HEK293 (cell line): ENCODE measurements around the gene CCBE1.

Source experiments
- CTCF ChIA-PET: fragments of 350-600 bp; formaldehyde crosslinking; extraction: SDS; loops from one replicate; lab custom pipeline; 2021; ENCODE audit warnings: antibody characterized with exemption; lab: Yijun Ruan, JAX
- POLR2A ChIA-PET: fragments of 300-600 bp; formaldehyde crosslinking; extraction: SDS; loops from one replicate; lab custom pipeline; 2020; ENCODE audit warnings: antibody characterized with exemption, inconsistent platforms; lab: Yijun Ruan, JAX
- H3K27ac ChIP-seq: fragments of 200-500 bp; sonication (Bioruptor generic); 2 replicates; pipeline ENCODE4 v1.5.1; 2014; ENCODE audit warnings: low read depth, low read length, control low read depth, inconsistent platforms; ENCODE audit errors: extremely low read depth
- H3K36me3 ChIP-seq, 2 experiments: fragments of 200-500 bp in 1 of 2; sonication (Bioruptor generic) in 1 of 2; 1 replicate in 1 of 2; 2 replicates in 1 of 2; pipeline ENCODE4 v1.5.1; 2014 to 2017; ENCODE audit warnings: inconsistent platforms in 2 of 2, low read length in 2 of 2; ENCODE audit not compliant: control insufficient read depth in 2 of 2, insufficient read depth in 1 of 2
- H3K4me1 ChIP-seq: fragments of 200-500 bp; sonication (Bioruptor generic); 2 replicates; pipeline ENCODE4 v1.5.1; 2014; ENCODE audit warnings: mild to moderate bottlenecking, low read length, inconsistent platforms; ENCODE audit not compliant: control insufficient read depth, insufficient read depth
- H3K4me3 ChIP-seq: 2 replicates; pipeline ENCODE4 v1.5.1; 2011; ENCODE audit warnings: low read depth, mild to moderate bottlenecking, control low read depth, low read length, moderate library complexity
- H3K9me3 ChIP-seq: fragments of 200-500 bp; sonication (Bioruptor generic); 2 replicates; pipeline ENCODE4 v1.5.1; 2014; ENCODE audit warnings: low read depth, low read length, inconsistent platforms; ENCODE audit not compliant: control insufficient read depth, insufficient read depth
- GLIS2 ChIP-seq: fragments of 450-650 bp; formaldehyde crosslinking; IDR thresholded peaks from 2 replicates; pipeline ENCODE4 v1.5.1; 2016; ENCODE audit warnings: missing biosample characterization, missing genetic modification characterization
- KLF17 ChIP-seq: fragments of 450-650 bp; formaldehyde crosslinking; IDR thresholded peaks from 2 replicates; pipeline ENCODE4 v1.5.1; 2016; ENCODE audit warnings: missing biosample characterization, missing genetic modification characterization
- OSR2 ChIP-seq: fragments of 450-650 bp; formaldehyde crosslinking; IDR thresholded peaks from 2 replicates; pipeline ENCODE4 v1.5.1; 2016; ENCODE audit warnings: missing biosample characterization, missing genetic modification characterization
- REST ChIP-seq: fragments of 450-650 bp; formaldehyde crosslinking; IDR thresholded peaks from 2 replicates; pipeline ENCODE4 v1.5.1; 2016; ENCODE audit warnings: missing biosample characterization, missing genetic modification characterization
- SP2 ChIP-seq: fragments of 450-650 bp; formaldehyde crosslinking; IDR thresholded peaks from 2 replicates; pipeline ENCODE4 v1.5.1; 2016; ENCODE audit warnings: missing biosample characterization, missing genetic modification characterization
- SP7 ChIP-seq: fragments of 450-650 bp; formaldehyde crosslinking; IDR thresholded peaks from 2 replicates; pipeline ENCODE4 v1.5.1; 2016; ENCODE audit warnings: missing biosample characterization, missing genetic modification characterization
- TCF7L2 ChIP-seq: IDR thresholded peaks from 2 replicates; pipeline ENCODE4 v1.6.1; 2011; ENCODE audit warnings: low read depth, mild to moderate bottlenecking, inconsistent platforms, low read length, moderate library complexity, borderline replicate concordance
- ZBTB20 ChIP-seq: fragments of 450-650 bp; formaldehyde crosslinking; IDR thresholded peaks from 2 replicates; pipeline ENCODE4 v1.5.1; 2016; ENCODE audit warnings: missing biosample characterization, missing genetic modification characterization
- ZBTB21 ChIP-seq: fragments of 450-650 bp; formaldehyde crosslinking; IDR thresholded peaks from 2 replicates; pipeline ENCODE4 v1.5.1; 2017; ENCODE audit warnings: missing biosample characterization, missing genetic modification characterization
- ZBTB7A ChIP-seq: fragments of 450-650 bp; formaldehyde crosslinking; IDR thresholded peaks from 2 replicates; pipeline ENCODE4 v1.5.1; 2016; ENCODE audit warnings: low read depth, missing biosample characterization, missing genetic modification characterization
- ZNF248 ChIP-seq: fragments of 450-650 bp; formaldehyde crosslinking; IDR thresholded peaks from 2 replicates; pipeline ENCODE4 v1.5.1; 2017; ENCODE audit warnings: missing biosample characterization, missing genetic modification characterization
- ZNF280D ChIP-seq: fragments of 450-650 bp; formaldehyde crosslinking; IDR thresholded peaks from 2 replicates; pipeline ENCODE4 v1.5.1; 2016; ENCODE audit warnings: missing biosample characterization, missing genetic modification characterization
- ZNF302 ChIP-seq: fragments of 450-650 bp; formaldehyde crosslinking; IDR thresholded peaks from 2 replicates; pipeline ENCODE4 v1.5.1; 2016; ENCODE audit warnings: missing biosample characterization, missing genetic modification characterization, low read depth
- ZNF354C ChIP-seq: fragments of 450-650 bp; formaldehyde crosslinking; IDR thresholded peaks from 2 replicates; pipeline ENCODE4 v1.5.1; 2016; ENCODE audit warnings: missing biosample characterization, missing genetic modification characterization, low read depth, borderline replicate concordance
- ZSCAN30 ChIP-seq: fragments of 450-650 bp; IDR thresholded peaks from 2 replicates; pipeline ENCODE4 v1.5.1; 2018; ENCODE audit warnings: missing biosample characterization, mild to moderate bottlenecking, missing genetic modification characterization, moderate library complexity
- TF ChIP-seq, protein P1 (sequence below): fragments of 450-650 bp; formaldehyde crosslinking; IDR thresholded peaks from 2 replicates; pipeline ENCODE4 v1.5.1; 2016; ENCODE audit warnings: missing biosample characterization, missing genetic modification characterization, low read depth
- TF ChIP-seq, protein P2 (sequence below): fragments of 450-650 bp; formaldehyde crosslinking; IDR thresholded peaks from 2 replicates; pipeline ENCODE4 v1.5.1; 2017; ENCODE audit warnings: missing biosample characterization, missing genetic modification characterization
- TF ChIP-seq, protein P3 (sequence below): fragments of 450-650 bp; formaldehyde crosslinking; IDR thresholded peaks from 2 replicates; pipeline ENCODE4 v1.5.1; 2016; ENCODE audit warnings: missing biosample characterization, missing genetic modification characterization

Gene CCBE1

GRCh38 chr18:59429608-59430007 is 267.6 kb downstream of the CCBE1 start:
- Histone ChIP-seq H3K9me3 (no peaks in the 10 kb centered on the region), H3K36me3 (no peaks in the 10 kb centered on the region), H3K27ac (no peak overlapping the region), H3K4me1 (no peaks in the 10 kb centered on the region), H3K4me3 (no peak overlapping the region)
- TF ChIP-seq ZSCAN30 (no peak), KLF17 (tag by site-specific recombination) (no peak), ZNF302 (tag by site-specific recombination) (no peak)
- ChIA-PET CTCF (interaction anchor here (0.7 to 1.4 kb wide), 5 partner anchors 27 to 1992 kb away, joined by 3 to 8 read pairs (median 4); no protein-coding TSS in a partner anchor), POLR2A (no interaction called here)

DNA sequence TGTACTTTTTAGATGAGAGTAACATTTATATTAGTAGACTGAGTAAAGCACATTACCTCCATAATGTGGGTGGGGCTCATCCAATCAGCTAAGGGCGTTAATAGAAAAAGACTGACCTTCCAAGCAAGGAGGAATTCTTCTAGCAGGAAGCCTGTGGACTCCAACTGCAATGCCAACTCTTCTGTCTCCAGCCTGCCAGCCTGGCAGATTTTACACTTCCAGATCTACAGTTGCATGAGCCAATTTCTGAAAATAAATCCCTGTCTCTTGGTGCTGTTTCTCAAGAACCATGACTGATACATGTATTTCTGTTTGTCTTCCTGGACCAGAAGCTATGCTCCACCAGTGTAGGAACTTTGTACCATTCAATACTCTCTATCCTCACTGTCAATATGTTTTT is 269.2 kb downstream of the CCBE1 start:
- Histone ChIP-seq H3K4me3 (no peak overlapping the region), H3K4me1 (no peaks in the 10 kb centered on the region), H3K27ac (no peak overlapping the region), H3K9me3 (no peaks in the 10 kb centered on the region), H3K36me3 (no peaks in the 10 kb centered on the region)
- ChIA-PET CTCF (no interaction called here), POLR2A (no interaction called here)
- TF ChIP-seq OSR2 (tag by site-specific recombination) (no peak), ZNF280D (no peak), ZBTB21 (tag by site-specific recombination) (no peak), REST (tag by site-specific recombination) (no peak), TCF7L2 (no peak), ZBTB7A (tag by site-specific recombination) (no peak), GLIS2 (tag by site-specific recombination) (no peak), SP2 (tag by site-specific recombination) (no peak), ZNF248 (no peak), ZNF354C (no peak), ZBTB20 (tag by site-specific recombination) (no peak), SP7 (tag by site-specific recombination) (no peak)
- TF ChIP-seq, protein P1, sequence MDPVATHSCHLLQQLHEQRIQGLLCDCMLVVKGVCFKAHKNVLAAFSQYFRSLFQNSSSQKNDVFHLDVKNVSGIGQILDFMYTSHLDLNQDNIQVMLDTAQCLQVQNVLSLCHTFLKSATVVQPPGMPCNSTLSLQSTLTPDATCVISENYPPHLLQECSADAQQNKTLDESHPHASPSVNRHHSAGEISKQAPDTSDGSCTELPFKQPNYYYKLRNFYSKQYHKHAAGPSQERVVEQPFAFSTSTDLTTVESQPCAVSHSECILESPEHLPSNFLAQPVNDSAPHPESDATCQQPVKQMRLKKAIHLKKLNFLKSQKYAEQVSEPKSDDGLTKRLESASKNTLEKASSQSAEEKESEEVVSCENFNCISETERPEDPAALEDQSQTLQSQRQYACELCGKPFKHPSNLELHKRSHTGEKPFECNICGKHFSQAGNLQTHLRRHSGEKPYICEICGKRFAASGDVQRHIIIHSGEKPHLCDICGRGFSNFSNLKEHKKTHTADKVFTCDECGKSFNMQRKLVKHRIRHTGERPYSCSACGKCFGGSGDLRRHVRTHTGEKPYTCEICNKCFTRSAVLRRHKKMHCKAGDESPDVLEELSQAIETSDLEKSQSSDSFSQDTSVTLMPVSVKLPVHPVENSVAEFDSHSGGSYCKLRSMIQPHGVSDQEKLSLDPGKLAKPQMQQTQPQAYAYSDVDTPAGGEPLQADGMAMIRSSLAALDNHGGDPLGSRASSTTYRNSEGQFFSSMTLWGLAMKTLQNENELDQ: no peak
- TF ChIP-seq, protein P2, sequence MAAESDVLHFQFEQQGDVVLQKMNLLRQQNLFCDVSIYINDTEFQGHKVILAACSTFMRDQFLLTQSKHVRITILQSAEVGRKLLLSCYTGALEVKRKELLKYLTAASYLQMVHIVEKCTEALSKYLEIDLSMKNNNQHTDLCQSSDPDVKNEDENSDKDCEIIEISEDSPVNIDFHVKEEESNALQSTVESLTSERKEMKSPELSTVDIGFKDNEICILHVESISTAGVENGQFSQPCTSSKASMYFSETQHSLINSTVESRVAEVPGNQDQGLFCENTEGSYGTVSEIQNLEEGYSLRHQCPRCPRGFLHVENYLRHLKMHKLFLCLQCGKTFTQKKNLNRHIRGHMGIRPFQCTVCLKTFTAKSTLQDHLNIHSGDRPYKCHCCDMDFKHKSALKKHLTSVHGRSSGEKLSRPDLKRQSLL (tag by site-specific recombination): no peak
- TF ChIP-seq, protein P3, sequence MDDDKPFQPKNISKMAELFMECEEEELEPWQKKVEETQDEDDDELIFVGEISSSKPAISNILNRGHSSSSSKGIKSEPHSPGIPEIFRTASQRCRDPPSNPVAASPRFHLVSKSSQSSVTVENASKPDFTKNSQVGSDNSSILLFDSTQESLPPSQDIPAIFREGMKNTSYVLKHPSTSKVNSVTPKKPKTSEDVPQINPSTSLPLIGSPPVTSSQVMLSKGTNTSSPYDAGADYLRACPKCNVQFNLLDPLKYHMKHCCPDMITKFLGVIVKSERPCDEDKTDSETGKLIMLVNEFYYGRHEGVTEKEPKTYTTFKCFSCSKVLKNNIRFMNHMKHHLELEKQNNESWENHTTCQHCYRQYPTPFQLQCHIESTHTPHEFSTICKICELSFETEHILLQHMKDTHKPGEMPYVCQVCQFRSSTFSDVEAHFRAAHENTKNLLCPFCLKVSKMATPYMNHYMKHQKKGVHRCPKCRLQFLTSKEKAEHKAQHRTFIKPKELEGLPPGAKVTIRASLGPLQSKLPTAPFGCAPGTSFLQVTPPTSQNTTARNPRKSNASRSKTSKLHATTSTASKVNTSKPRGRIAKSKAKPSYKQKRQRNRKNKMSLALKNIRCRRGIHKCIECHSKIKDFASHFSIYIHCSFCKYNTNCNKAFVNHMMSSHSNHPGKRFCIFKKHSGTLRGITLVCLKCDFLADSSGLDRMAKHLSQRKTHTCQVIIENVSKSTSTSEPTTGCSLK (tag by site-specific recombination): no peak
